Naive B cell (primary cell): ENCODE data around the gene AFF3. TPM values are rescaled to one million over a fixed set of nuclear protein-coding genes. Genes with fewer than 3 reads are reported as not detected.

Experiments used
- ATAC-seq, 2 donors: fragments of 150-1000 bp; cut with Tn5 transposase; 2 replicates each; pipeline ENCODE4 v1.10.0; 2021; ENCODE audit warnings: low read depth in 2 of 2, mild to moderate bottlenecking in 2 of 2, moderate library complexity in 2 of 2
- DNase-seq: peaks from one replicate; pipeline ENCODE4 v3.0.0; 2022
- H3K27ac Mint-ChIP-seq, 6 donors: one replicate each; pipeline ENCODE4 v1.8.0; 2020 to 2022; ENCODE audit warnings: mild to moderate bottlenecking in 6 of 6, mixed read lengths in 6 of 6, moderate library complexity in 5 of 6, inconsistent platforms in 2 of 6
- H3K27me3 Mint-ChIP-seq, 3 donors: one replicate each; pipeline ENCODE4 v1.8.0; 2021 to 2022; ENCODE audit warnings: mixed read lengths in 3 of 3, mild to moderate bottlenecking in 1 of 3
- H3K36me3 Mint-ChIP-seq, 2 donors: one replicate each; pipeline ENCODE4 v1.8.0; 2020 to 2022; ENCODE audit warnings: mixed read lengths in 2 of 2, inconsistent platforms in 1 of 2, mild to moderate bottlenecking in 1 of 2
- H3K4me1 Mint-ChIP-seq, 3 donors: one replicate each; pipeline ENCODE4 v1.8.0; 2020 to 2022; ENCODE audit warnings: mixed read lengths in 3 of 3, inconsistent platforms in 1 of 3, mild to moderate bottlenecking in 1 of 3, moderate library complexity in 1 of 3
- H3K4me3 Mint-ChIP-seq, 8 donors: one replicate each; pipeline ENCODE4 v1.8.0; 2020 to 2022; ENCODE audit warnings: mild to moderate bottlenecking in 8 of 8, mixed read lengths in 8 of 8, moderate library complexity in 8 of 8, inconsistent platforms in 2 of 8
- H3K9me3 Mint-ChIP-seq, 7 donors: one replicate each; pipeline ENCODE4 v1.8.0; 2020 to 2022; ENCODE audit warnings: mixed read lengths in 7 of 7, mild to moderate bottlenecking in 5 of 7, inconsistent platforms in 2 of 7, moderate library complexity in 1 of 7
- polyA plus RNA-seq, 6 donors: library from polyadenylated mRNA; unstranded; fragments of 300-500 nt; fragmentation: Illumina TruSeq; gene quantifications; one replicate each; pipeline ENCODE4 v1.2.3, GENCODE V29; 2021; ENCODE audit warnings: low read depth in 6 of 6

AFF3 gene
- polyA plus RNA-seq, 6 donors from 2014 or later, result 43.8 to 255 (median 96.8) TPM

DNA sequence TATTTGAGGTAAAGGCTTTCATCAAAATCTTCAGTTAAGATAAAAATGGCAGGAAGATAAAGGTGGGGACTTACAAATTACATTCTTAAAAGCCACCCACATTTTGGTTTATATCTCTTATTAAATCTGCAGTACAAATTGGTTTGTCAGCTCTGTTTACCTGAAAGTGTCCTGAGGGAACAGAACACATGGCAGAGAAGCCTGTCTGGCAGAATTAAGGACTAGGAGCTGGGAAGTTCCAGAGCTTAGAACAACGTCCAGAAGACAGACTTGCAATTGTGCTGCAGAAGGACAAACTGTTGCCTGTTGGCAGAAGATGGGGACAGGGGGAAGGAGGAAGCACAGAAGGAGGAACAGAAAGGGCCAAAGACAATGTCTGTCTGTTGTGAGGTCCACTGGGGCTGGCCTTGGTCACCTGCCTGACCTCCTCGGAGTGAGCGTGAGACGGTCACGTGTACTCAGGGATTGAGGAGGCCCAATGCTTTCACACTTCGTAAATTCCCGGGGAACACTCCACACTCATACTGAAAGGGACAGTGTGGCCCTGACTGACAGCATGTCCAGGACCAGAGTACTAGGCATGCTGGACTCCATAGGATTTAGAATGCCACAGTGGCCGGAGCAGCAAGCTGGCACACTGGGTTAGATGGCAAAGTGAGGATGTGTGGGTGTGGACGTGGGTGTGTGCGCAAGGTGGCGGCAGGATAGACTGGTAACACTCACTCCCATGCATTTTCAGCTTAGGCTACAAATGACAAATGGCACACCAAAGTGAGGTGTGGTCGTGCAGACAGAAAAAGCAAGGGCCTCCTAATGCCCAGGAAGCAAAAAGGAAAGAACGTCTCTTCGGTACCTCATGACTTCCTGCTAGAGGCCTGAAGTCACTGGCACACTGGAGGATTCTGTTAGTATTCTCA lies 441.6 kb downstream of the AFF3 start:
- peak overlapping the region in 1 of 8 donors; percentile 7 for H3K4me3 Mint-ChIP-seq
- H3K27me3 Mint-ChIP-seq, result no peaks in the 10 kb centered on the region
- peaks cover 16 to 19% of the 10 kb centered on the region in 2 donors for H3K36me3 Mint-ChIP-seq
- no peaks in the 10 kb centered on the region for H3K9me3 Mint-ChIP-seq
- DNase-seq, result no peak
- H3K4me1 Mint-ChIP-seq, result peaks cover 11 to 17% (median 12%) of the 10 kb centered on the region in 3 donors
- no peak for ATAC-seq
- peak overlapping the region in 4 of 6 donors; percentile 47 to 92 (median 72) for H3K27ac Mint-ChIP-seq

- DNase-seq (no peak), ATAC-seq (no peak)
- H3K4me3 Mint-ChIP-seq, result no peak overlapping the region
- H3K36me3 Mint-ChIP-seq, result peaks cover 7 to 11% of the 10 kb centered on the region in 2 donors
- peaks cover 10 to 21% (median 15%) of the 10 kb centered on the region in 3 donors for H3K4me1 Mint-ChIP-seq
- H3K27ac Mint-ChIP-seq, result peak overlapping the region in 3 of 6 donors; percentile 53 to 87 (median 56)
- no peaks in the 10 kb centered on the region for H3K9me3 Mint-ChIP-seq
- no peaks in the 10 kb centered on the region for H3K27me3 Mint-ChIP-seq
Measured at GRCh38 chr2:99698896-99699295, 443.5 kb downstream of the AFF3 start.

DNA sequence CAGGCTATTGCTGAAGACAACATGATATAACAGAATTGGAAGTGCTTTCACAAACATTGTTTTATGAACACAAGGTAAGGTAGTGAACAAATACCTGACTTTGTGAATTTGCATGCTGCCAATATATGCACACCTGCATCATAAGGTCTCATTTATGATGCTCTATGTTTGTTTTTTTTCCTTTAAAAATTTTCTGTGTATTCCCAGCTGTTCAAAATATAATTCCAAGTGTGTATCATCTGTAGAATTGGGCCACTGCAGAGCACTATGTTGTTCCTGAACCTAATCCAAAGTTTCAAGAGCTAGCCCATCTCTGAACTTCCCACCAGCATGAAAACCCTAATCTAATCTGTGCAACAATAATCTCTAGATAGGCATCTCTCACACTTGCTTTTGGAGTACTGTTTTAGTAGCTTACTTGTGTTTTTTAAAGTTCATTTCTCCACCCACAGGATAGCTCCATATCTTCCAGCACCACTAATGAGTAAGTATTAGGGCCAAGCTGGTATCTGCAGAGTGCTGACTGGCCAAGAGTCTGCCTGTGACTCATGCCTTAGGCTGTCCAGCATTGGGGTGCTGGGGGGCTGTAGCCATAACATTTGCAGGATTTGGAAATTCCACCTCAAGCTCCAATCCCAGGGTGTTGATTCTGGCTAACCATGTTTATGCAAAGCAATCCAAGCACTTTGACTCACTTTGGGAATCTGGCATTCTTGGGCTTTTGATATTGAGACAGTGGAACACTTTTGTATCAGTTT lies 444.4 kb downstream of the AFF3 start:
- Mint-ChIP-seq H3K9me3 (no peaks in the 10 kb centered on the region), H3K27ac (peak overlapping the region in 1 of 6 donors; percentile 94), H3K36me3 (peaks cover 0 to 5% of the 10 kb centered on the region in 2 donors), H3K4me3 (no peak overlapping the region), H3K4me1 (peaks cover 10 to 21% (median 12%) of the 10 kb centered on the region in 3 donors), H3K27me3 (no peaks in the 10 kb centered on the region)
- ATAC-seq (no peak), DNase-seq (no peak)

DNA sequence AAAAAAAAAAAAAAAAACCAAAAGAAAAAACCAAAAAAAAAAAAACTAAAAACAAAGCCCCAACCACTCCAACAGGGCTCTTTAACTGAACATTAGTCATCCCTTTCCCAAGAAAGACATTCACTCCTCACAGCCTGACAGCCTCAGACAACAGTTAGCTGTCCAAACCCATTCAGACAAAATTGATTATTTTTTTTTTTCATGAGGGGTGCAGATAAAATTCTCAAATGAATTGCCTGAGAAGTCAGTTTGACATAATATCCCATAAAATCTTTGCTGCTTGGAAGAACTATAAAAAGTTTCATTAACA lies 446.5 kb downstream of the AFF3 start:
- ATAC-seq, result no peak
- H3K27me3 Mint-ChIP-seq, result no peaks in the 10 kb centered on the region
- H3K27ac Mint-ChIP-seq, result no peak overlapping the region
- H3K4me1 Mint-ChIP-seq, result peaks cover 21 to 37% (median 24%) of the 10 kb centered on the region in 3 donors
- H3K9me3 Mint-ChIP-seq, result no peaks in the 10 kb centered on the region
- peaks cover 0 to 5% of the 10 kb centered on the region in 2 donors for H3K36me3 Mint-ChIP-seq
- DNase-seq, result no peak
- H3K4me3 Mint-ChIP-seq, result no peak overlapping the region

DNA sequence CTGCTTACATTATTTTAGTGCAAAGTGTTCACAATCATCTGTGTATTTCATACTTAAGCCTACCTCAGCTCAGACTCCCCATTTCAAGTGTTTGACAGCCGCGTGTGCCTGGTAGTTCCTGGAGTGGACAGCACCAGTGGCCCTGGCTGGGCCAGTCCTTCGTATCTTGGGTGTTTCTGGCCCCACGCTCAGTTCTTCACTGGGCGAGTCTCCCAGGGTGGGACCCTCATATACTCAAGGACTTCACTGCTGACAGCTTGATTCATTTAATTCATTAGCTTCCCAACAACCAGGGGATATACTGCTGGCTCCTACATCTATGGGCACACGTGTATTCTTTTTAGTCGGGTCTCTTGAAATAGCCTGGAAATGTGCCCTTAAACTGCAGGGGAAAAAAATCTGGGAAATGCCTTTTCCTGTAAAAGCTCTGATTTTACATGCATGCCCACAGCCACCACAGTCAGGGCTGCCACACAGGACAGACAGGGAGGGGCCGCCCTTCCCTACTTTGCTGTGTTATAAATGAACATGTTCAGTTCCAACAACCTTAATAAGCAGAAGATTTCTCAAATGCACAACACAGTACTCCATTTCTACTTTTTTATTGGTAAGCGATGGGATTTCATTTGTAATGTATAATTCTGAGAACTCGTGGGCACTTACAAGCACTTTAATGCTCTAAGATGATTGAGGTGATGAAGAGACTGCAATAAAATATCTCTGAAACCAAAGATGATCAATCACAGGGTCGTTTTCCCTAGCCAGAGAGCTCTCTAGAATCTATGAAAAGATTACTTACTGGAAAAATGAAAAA lies 447.1 kb downstream of the AFF3 start:
- no peak for DNase-seq
- peak overlapping the region in 1 of 8 donors; percentile 26 for H3K4me3 Mint-ChIP-seq
- ATAC-seq, result no peak
- H3K36me3 Mint-ChIP-seq, result peaks cover 0 to 5% of the 10 kb centered on the region in 2 donors
- no peaks in the 10 kb centered on the region for H3K9me3 Mint-ChIP-seq
- H3K27ac Mint-ChIP-seq, result peak overlapping the region in 2 of 6 donors; percentile 38 to 39
- peaks cover 17 to 37% (median 24%) of the 10 kb centered on the region in 3 donors for H3K4me1 Mint-ChIP-seq
- H3K27me3 Mint-ChIP-seq, result no peaks in the 10 kb centered on the region

DNA sequence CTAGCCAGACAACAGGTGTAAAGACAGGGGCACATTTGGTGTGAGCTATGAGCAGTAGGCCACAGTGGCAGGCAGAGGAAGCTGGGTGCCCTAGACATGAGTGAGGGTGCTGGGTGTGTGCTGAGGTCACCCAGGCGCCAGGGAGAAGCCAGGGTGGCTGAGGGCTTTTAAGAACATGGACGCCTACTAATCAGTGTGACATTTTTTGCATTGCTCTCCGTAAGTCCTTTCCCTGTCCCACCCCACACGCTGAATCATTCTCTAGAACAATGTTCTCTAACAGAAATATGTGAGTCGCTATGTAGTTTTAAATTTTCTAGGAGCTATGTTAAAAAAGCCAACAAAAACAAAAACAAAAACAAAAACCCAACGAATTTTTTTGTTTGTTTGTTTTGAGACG lies 448.1 kb downstream of the AFF3 start:
- no peaks in the 10 kb centered on the region for H3K27me3 Mint-ChIP-seq
- H3K4me1 Mint-ChIP-seq, result peaks cover 18 to 36% (median 24%) of the 10 kb centered on the region in 3 donors
- no peak for DNase-seq
- peaks cover 0 to 8% of the 10 kb centered on the region in 2 donors for H3K36me3 Mint-ChIP-seq
- H3K27ac Mint-ChIP-seq, result peak overlapping the region in 2 of 6 donors; percentile 36 to 57
- H3K4me3 Mint-ChIP-seq, result no peak overlapping the region
- no peak for ATAC-seq
- H3K9me3 Mint-ChIP-seq, result no peaks in the 10 kb centered on the region

- Mint-ChIP-seq H3K27ac (peak overlapping the region in 4 of 6 donors; percentile 54 to 79 (median 63)), H3K4me1 (peaks cover 25 to 33% (median 28%) of the 10 kb centered on the region in 3 donors), H3K27me3 (no peaks in the 10 kb centered on the region), H3K4me3 (peak overlapping the region in 1 of 8 donors; percentile 24), H3K36me3 (peaks cover 0 to 17% of the 10 kb centered on the region in 2 donors), H3K9me3 (no peaks in the 10 kb centered on the region)
- no peak for DNase-seq
- ATAC-seq, result no peak
Measured at GRCh38 chr2:99692785-99693184, 449.6 kb downstream of the AFF3 start.

DNA sequence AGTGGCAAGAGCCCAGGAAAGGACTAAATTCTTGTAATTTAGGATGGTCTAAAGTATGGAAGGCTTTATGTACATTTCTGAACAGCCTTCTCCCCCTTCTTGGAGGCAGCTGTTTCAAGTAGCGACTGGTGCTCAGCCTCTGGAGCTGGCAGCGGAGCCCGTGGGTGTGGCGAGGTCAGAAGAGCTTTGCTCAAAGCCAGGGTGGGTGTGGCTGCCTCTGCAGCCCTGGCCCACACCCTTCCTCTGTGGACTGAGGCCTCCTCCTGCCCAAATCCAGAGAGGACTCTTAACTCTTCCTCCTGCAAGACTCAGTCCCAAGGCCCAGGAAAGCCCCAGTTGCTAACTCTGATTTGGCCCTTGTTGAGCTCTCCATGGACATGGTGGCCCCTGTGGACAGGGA lies 450.5 kb downstream of the AFF3 start:
- Mint-ChIP-seq H3K4me1 (peaks cover 22 to 35% (median 28%) of the 10 kb centered on the region in 3 donors), H3K27ac (peak overlapping the region in 4 of 6 donors; percentile 37 to 72 (median 57)), H3K27me3 (no peaks in the 10 kb centered on the region), H3K4me3 (no peak overlapping the region), H3K9me3 (no peaks in the 10 kb centered on the region), H3K36me3 (peaks cover 0 to 17% of the 10 kb centered on the region in 2 donors)
- DNase-seq, result no peak
- ATAC-seq, result no peak

- ATAC-seq, result no peak
- DNase-seq, result no peak
- peaks cover 0 to 15% of the 10 kb centered on the region in 2 donors for H3K36me3 Mint-ChIP-seq
- H3K4me1 Mint-ChIP-seq, result peaks cover 16 to 30% (median 25%) of the 10 kb centered on the region in 3 donors
- H3K4me3 Mint-ChIP-seq, result no peak overlapping the region
- no peaks in the 10 kb centered on the region for H3K27me3 Mint-ChIP-seq
- no peaks in the 10 kb centered on the region for H3K9me3 Mint-ChIP-seq
- peak overlapping the region in 4 of 6 donors; percentile 14 to 94 (median 57) for H3K27ac Mint-ChIP-seq
Measured at GRCh38 chr2:99689145-99689742, 453.1 kb downstream of the AFF3 start.

DNA sequence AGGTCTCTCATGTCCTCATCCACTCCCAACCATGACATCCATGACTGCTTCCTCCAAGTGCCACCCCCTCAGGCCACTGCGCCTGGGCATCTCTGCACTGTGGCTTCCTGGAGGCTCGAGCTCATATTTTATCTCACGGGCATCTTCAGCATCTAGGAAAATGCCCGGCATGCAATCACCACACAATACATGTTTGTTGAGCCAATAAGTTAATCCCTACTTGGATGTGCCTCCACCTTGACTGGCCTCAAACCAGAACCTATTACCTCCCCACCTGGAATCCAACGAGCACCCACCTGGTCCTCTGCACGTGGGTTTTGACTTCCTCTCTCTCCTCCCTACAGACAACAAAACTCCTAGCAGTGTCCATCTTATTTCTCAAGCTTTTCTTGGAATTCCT lies 453.7 kb downstream of the AFF3 start:
- peaks cover 0 to 12% of the 10 kb centered on the region in 2 donors for H3K36me3 Mint-ChIP-seq
- no peaks in the 10 kb centered on the region for H3K9me3 Mint-ChIP-seq
- DNase-seq (no peak), ATAC-seq (no peak)
- H3K4me1 Mint-ChIP-seq, result peaks cover 16 to 27% (median 21%) of the 10 kb centered on the region in 3 donors
- peak overlapping the region in 1 of 8 donors; percentile 30 for H3K4me3 Mint-ChIP-seq
- no peaks in the 10 kb centered on the region for H3K27me3 Mint-ChIP-seq
- peak overlapping the region in 4 of 6 donors; percentile 14 to 69 (median 44) for H3K27ac Mint-ChIP-seq

DNA sequence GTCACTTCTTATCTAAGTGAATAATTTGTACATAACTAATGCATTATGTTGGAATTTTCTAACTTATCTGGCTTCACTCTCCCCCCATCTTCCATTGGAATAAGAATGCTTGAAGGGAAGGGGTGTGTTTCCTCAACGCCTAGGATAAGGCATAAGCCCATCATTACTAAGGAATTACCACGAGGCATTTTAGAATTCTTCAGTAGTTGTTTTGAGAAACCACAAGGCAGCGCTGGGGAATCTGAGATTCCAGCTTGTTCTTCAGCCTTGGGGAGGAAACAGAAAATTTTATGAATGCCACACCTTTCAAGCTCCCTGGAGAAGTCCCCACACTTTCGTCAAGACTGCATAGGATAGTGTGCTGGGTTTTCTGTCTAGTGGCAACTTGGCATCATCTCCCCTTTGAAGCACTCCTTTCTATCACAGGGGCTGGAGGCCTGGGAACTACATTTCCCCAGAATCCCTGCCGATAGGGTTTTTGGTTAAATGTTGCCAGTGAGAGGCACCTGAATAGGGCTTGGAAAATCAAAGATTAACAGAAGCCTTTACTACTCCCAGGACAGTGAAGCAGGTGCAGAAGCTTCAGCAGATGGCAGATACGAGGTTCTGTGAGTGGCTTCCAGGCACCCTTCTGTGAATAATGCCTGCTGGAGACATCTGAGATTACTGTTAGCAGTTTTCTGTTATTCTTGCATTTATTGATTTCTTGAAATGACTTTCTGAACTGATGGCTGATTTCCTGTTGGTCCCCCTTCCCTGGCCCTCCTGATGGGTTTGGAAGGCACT lies 459.9 kb downstream of the AFF3 start:
- H3K36me3 Mint-ChIP-seq, result peaks cover 8 to 11% of the 10 kb centered on the region in 2 donors
- peak overlapping the region in 4 of 6 donors; percentile 36 to 83 (median 74) for H3K27ac Mint-ChIP-seq
- DNase-seq, result no peak
- no peaks in the 10 kb centered on the region for H3K27me3 Mint-ChIP-seq
- peaks cover 3 to 11% (median 4%) of the 10 kb centered on the region in 3 donors for H3K4me1 Mint-ChIP-seq
- ATAC-seq, result no peak
- H3K9me3 Mint-ChIP-seq, result no peaks in the 10 kb centered on the region
- no peak overlapping the region for H3K4me3 Mint-ChIP-seq

DNA sequence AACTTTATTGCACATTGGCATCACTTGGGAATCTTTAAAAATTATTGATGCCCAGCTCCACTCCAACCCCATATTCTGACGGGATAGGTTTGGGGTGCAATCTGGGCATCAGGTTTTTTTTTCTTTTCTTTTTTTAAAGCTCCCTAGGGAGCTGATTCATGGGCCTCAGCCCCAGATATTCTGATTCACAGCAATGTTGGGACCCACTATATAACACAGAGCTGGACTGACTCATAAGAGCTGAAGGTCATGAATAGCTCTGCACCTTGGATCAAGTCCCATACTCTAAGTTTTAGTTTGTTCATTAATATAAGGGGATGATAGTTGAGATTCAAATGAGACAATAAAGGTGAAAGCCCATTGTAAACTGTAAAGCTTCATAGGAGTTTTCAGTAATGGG lies 461.4 kb downstream of the AFF3 start:
- no peak for ATAC-seq
- Mint-ChIP-seq H3K27me3 (no peaks in the 10 kb centered on the region), H3K4me1 (peaks cover 8 to 15% (median 13%) of the 10 kb centered on the region in 3 donors), H3K9me3 (no peaks in the 10 kb centered on the region), H3K4me3 (no peak overlapping the region), H3K36me3 (peaks cover 8 to 17% of the 10 kb centered on the region in 2 donors), H3K27ac (no peak overlapping the region)
- DNase-seq, result no peak
